ENCODE results near the gene ING3.

DNA sequence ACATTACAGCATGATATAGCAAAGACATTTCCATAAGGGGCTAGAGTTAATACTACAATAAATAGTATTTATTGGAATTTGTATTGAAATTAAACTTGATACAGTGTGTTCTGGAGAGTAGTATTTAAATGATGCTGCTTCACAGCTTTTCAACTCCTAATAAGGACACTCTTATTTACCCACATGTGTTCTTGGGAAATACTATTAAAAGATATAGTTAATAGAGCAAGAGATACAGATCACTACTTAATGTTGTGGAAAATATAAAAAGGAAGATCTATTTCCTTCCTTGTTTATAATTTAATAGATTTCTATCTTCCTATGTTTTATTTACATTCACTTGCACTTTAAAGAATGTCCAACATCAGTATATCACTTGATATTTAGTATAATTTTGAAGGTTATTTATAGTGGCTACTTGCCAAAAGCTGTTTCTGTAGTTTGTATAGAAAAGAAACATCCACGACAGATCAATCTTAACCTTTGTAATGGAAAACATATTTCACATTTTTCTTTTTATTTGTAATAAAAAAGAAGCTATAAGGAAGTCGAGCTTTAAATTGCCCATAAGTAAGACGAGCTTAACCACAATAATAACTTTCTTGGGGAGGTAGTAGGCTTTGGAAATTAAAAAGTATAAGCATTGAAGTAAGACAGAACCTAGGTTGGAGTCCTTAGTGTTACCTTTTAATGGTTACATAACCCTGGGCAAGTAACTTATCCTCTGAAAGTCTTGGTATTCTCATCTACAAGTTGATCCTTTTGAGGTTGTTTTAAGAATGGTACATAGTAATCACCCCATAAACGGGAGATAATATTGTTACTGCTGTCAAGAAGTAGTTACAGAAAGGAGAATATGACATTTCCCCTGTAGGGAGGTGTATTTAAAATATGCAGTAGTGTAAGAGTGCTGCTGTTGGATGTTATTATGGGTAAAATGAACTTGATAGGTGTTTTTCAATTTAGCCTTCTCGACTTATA is 70.7 kb downstream of the ING3 start:
- TF ChIP-seq CTCF (IDR thresholded peaks at IDR 0.05; ENCODE audit: insufficient read depth, low read length, poor library complexity, severe bottlenecking): no peak
- no peak for TF ChIP-seq EZH2phosphoT487 (conservative IDR thresholded peaks at IDR 0.05; ENCODE audit: low read length)
